Ammon's horn (tissue), 1 donor: ENCODE measurements around the gene IGHMBP2.

Source experiments
- DNase-seq: peaks from one replicate; pipeline ENCODE4 v3.0.0-alpha.2; 2016; ENCODE audit warnings: low spot score

IGHMBP2 gene

GRCh38 chr11:68890490-68891231 is 13.0 kb upstream of the IGHMBP2 start:
- peak; percentile 81 for DNase-seq

- no peak for DNase-seq
These were observed 12.2 kb upstream of the IGHMBP2 start for GRCh38 chr11:68891351-68891948.

- DNase-seq, result no peak
These were observed 11.1 kb upstream of the IGHMBP2 start for GRCh38 chr11:68892576-68892975.

- DNase-seq, result no peak
These were observed 10.4 kb upstream of the IGHMBP2 start for GRCh38 chr11:68893282-68893681.

- no peak for DNase-seq
These were observed 7.3 kb upstream of the IGHMBP2 start for GRCh38 chr11:68896171-68896959.

- no peak for DNase-seq
These were observed 6.2 kb upstream of the IGHMBP2 start for GRCh38 chr11:68897441-68897840.

- DNase-seq, result no peak
These were observed 2.8 kb upstream of the IGHMBP2 start for GRCh38 chr11:68900835-68901381.

- DNase-seq, result peak; percentile 18
These were observed 657 bp downstream of the IGHMBP2 start for GRCh38 chr11:68904248-68904847.

- no peak for DNase-seq
These were observed 2.0 kb downstream of the IGHMBP2 start for GRCh38 chr11:68905421-68906360.

GRCh38 chr11:68908273-68908672 is 4.6 kb downstream of the IGHMBP2 start:
- no peak for DNase-seq

GRCh38 chr11:68910965-68911364 is 7.3 kb downstream of the IGHMBP2 start:
- DNase-seq, result no peak

GRCh38 chr11:68911731-68912130 is 8.0 kb downstream of the IGHMBP2 start:
- no peak for DNase-seq

GRCh38 chr11:68912254-68912653 is 8.6 kb downstream of the IGHMBP2 start:
- DNase-seq, result no peak

GRCh38 chr11:68913188-68913587 is 9.5 kb downstream of the IGHMBP2 start:
- DNase-seq, result no peak

- no peak for DNase-seq
These were observed 11.1 kb downstream of the IGHMBP2 start for GRCh38 chr11:68914761-68915160.

- no peak for DNase-seq
These were observed 12.7 kb downstream of the IGHMBP2 start for GRCh38 chr11:68916439-68916838.

GRCh38 chr11:68923614-68924013 is 19.9 kb downstream of the IGHMBP2 start:
- no peak for DNase-seq

- no peak for DNase-seq
These were observed 20.6 kb downstream of the IGHMBP2 start for GRCh38 chr11:68924073-68924925.

GRCh38 chr11:68925611-68926010 is 21.9 kb downstream of the IGHMBP2 start:
- DNase-seq, result no peak
